Measurements from ENCODE around the gene SC5D.

- TF ChIP-seq CTCF (IDR thresholded peaks at IDR 0.05; ENCODE audit: insufficient read depth, low read length) (no peak), POLR2AphosphoS5 (IDR thresholded peaks at IDR 0.05; ENCODE audit: low read depth) (no peak), REST (IDR thresholded peaks at IDR 0.05; ENCODE audit: insufficient replicate concordance, low read depth) (no peak)
Measured at GRCh38 chr11:121291896-121292494, 576 bp upstream of the SC5D start.

Measured in HL-60 (cell line).